SU-DHL-6 (cell line): Measurements from ENCODE around the gene RHBDF2.

Experiments used
- H2AFZ ChIP-seq: fragments of 200-600 bp; sonication (generic); 2 replicates; pipeline ENCODE4 v1.6.1; 2014; ENCODE audit warnings: low read depth, mild to moderate bottlenecking, moderate library complexity, mixed read lengths, antibody characterized with exemption, low read length; ENCODE audit not compliant: severe bottlenecking
- H3F3A ChIP-seq: fragments of 200-600 bp; shearing (Covaris generic); 2 replicates; pipeline ENCODE4 v1.6.0; 2016; ENCODE audit warnings: antibody characterized with exemption, mild to moderate bottlenecking; ENCODE audit not compliant: insufficient read depth
- H3K27ac ChIP-seq: fragments of 200-600 bp; sonication (generic); 2 replicates; pipeline ENCODE4 v1.5.1; 2016; ENCODE audit warnings: low read depth, mild to moderate bottlenecking, low read length, moderate library complexity, mixed read lengths
- H3K27me3 ChIP-seq: fragments of 200-600 bp; sonication (generic), shearing (Covaris generic); 2 replicates; pipeline ENCODE4 v1.6.0; 2014; ENCODE audit warnings: mild to moderate bottlenecking, low read length
- H3K36me3 ChIP-seq: fragments of 200-600 bp; sonication (generic); 2 replicates; pipeline ENCODE4 v1.6.1; 2014; ENCODE audit warnings: mild to moderate bottlenecking, low read length, mixed read lengths
- H3K4me2 ChIP-seq: fragments of 300-600, 200-600 bp; shearing (Covaris generic), sonication (generic); 2 replicates; pipeline ENCODE4 v1.6.0; 2014; ENCODE audit warnings: low read length, low read depth, mild to moderate bottlenecking; ENCODE audit not compliant: poor library complexity, severe bottlenecking
- H3K4me3 ChIP-seq: fragments of 200-600 bp; sonication (generic); 2 replicates; pipeline ENCODE4 v1.5.1; 2014; ENCODE audit warnings: antibody characterized with exemption, low read length, mild to moderate bottlenecking, mixed read lengths; ENCODE audit not compliant: insufficient read depth, poor library complexity, severe bottlenecking
- H3K79me2 ChIP-seq: fragments of 200-600 bp; sonication (generic); 2 replicates; pipeline ENCODE4 v1.6.1; 2014; ENCODE audit warnings: mild to moderate bottlenecking, low read length, moderate library complexity; ENCODE audit not compliant: insufficient read depth
- H3K9ac ChIP-seq: fragments of 200-600 bp; sonication (generic); 2 replicates; pipeline ENCODE4 v1.7.0; 2014; ENCODE audit warnings: mild to moderate bottlenecking, low read length
- H3K9me2 ChIP-seq: fragments of 200-600 bp; sonication (generic); replicated peaks from 2 replicates; pipeline ENCODE4 v1.6.1; 2014; ENCODE audit warnings: low read length; ENCODE audit not compliant: insufficient read depth
- H3K9me3 ChIP-seq: fragments of 200-600 bp; sonication (generic); 2 replicates; pipeline ENCODE4 v1.6.1; 2014; ENCODE audit warnings: low read length, mixed read lengths; ENCODE audit not compliant: insufficient read depth
- H4K20me1 ChIP-seq: fragments of 200-600 bp; sonication (generic); 2 replicates; pipeline ENCODE4 v1.6.1; 2014; ENCODE audit warnings: low read depth, mild to moderate bottlenecking, antibody characterized with exemption, low read length, moderate library complexity, mixed read lengths
- EZH2phosphoT487 ChIP-seq: fragments of 200-600 bp; sonication (generic), shearing (Covaris generic); conservative IDR thresholded peaks from 2 replicates; pipeline ENCODE4 v1.6.1; 2018; ENCODE audit warnings: mild to moderate bottlenecking, antibody characterized with exemption, low read length, moderate library complexity, mixed read lengths
- TF ChIP-seq, protein P1 (sequence below): fragments of 200-600 bp; sonication (generic); IDR thresholded peaks from one replicate; pipeline ENCODE4 v1.5.1; 2017; ENCODE audit warnings: antibody characterized with exemption, mild to moderate bottlenecking, low read length, moderate library complexity; ENCODE audit not compliant: insufficient read depth, poor library complexity, severe bottlenecking

Gene RHBDF2

DNA sequence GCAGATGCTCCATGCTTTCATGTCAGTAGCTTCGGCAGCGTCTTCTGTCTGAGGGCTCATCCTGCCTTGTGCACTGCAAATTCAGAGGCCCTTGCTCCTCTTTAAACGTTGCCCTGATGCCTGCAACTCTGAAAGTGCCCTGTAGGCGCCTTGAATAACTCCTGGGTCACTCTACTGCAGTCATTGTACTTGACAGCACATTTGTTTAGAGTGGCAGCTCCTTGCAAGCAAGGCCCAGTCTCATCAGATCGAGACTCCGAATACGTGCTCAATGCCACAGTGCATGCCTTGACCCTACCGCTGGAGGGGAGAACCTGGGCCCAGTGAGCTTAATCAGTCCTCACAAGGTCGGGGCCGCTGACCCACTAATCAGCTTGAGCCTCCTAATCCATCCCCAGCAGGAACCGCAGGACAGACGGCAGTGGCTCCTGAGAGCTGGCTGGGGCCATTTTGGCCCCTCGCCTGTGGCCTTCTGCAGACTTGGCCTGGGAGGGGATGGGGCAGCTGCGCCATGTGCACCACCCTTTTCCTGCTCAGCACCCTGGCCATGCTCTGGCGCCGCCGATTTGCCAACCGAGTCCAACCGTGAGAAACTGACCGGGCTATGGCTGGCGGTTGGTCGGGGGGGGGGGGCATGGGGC lies 38.5 kb upstream of the RHBDF2 start, which contains the start of gene PRCD:
Gene PRCD (plus strand): TSS at position 414 of the 641 bp plus-strand sequence. CDS start 98 bp downstream, at position 512.
- Histone ChIP-seq H3K27ac (no peak within 1 kb of the TSS), H4K20me1 (no peaks in the 10 kb centered on the region), H3K27me3 (no peaks in the 10 kb centered on the region), H3K9me3 (no peaks in the 10 kb centered on the region), H3K9me2 (no peaks in the 10 kb centered on the region), H3K79me2 (no peaks in the 10 kb centered on the region), H3K4me2 (no peak within 1 kb of the TSS), H3F3A (no peaks in the 10 kb centered on the region), H3K9ac (no peak within 1 kb of the TSS), H3K36me3 (no peaks in the 10 kb centered on the region), H3K4me3 (no peak within 1 kb of the TSS), H2AFZ (no peak within 1 kb of the TSS)
- no peak for TF ChIP-seq EZH2phosphoT487
- TF ChIP-seq, protein P1, sequence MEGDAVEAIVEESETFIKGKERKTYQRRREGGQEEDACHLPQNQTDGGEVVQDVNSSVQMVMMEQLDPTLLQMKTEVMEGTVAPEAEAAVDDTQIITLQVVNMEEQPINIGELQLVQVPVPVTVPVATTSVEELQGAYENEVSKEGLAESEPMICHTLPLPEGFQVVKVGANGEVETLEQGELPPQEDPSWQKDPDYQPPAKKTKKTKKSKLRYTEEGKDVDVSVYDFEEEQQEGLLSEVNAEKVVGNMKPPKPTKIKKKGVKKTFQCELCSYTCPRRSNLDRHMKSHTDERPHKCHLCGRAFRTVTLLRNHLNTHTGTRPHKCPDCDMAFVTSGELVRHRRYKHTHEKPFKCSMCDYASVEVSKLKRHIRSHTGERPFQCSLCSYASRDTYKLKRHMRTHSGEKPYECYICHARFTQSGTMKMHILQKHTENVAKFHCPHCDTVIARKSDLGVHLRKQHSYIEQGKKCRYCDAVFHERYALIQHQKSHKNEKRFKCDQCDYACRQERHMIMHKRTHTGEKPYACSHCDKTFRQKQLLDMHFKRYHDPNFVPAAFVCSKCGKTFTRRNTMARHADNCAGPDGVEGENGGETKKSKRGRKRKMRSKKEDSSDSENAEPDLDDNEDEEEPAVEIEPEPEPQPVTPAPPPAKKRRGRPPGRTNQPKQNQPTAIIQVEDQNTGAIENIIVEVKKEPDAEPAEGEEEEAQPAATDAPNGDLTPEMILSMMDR: no peak

DNA sequence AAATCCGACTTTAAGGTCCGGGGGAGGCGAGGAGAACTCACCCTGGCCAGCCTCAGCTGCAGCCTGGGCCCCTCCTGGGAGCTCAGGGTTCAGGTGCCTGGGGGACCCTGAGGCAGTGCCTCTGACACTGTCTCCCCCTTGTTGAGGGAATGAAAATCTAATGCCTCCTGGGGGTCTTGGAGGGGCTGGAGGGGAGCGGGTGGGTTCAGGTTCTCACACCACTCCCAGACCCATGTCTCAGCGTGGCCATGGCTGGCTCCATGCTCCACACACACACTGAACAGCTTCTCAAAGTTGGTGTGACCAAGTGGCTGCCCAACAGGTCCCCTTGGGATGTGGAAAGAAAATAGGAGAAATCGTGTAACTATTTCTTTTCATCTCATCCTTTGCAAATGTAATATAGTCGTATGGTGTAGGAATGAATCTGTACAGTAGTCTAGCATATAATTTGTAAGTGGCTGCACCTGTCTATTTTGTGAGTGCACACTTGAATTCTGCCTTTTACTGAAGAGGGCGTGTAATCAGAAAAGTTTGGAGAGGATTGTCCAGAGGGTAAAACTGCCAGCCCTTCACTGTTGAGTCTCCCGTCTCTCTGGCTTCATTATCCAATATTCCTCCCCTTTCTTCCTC lies 37.8 kb upstream of the RHBDF2 start:
- no peak overlapping the region for H3K4me2 ChIP-seq
- H3K36me3 ChIP-seq: no peaks in the 10 kb centered on the region
- no peaks in the 10 kb centered on the region for H3K27me3 ChIP-seq
- no peaks in the 10 kb centered on the region for H3K9me2 ChIP-seq
- no peaks in the 10 kb centered on the region for H3K9me3 ChIP-seq
- no peaks in the 10 kb centered on the region for H3K79me2 ChIP-seq
- H3K9ac ChIP-seq: no peak overlapping the region
- H2AFZ ChIP-seq: no peak overlapping the region
- H4K20me1 ChIP-seq: no peaks in the 10 kb centered on the region
- no peaks in the 10 kb centered on the region for H3F3A ChIP-seq
- H3K4me3 ChIP-seq: no peak overlapping the region
- H3K27ac ChIP-seq: no peak overlapping the region
- TF ChIP-seq, protein P1: no peak
- TF ChIP-seq EZH2phosphoT487: no peak

DNA sequence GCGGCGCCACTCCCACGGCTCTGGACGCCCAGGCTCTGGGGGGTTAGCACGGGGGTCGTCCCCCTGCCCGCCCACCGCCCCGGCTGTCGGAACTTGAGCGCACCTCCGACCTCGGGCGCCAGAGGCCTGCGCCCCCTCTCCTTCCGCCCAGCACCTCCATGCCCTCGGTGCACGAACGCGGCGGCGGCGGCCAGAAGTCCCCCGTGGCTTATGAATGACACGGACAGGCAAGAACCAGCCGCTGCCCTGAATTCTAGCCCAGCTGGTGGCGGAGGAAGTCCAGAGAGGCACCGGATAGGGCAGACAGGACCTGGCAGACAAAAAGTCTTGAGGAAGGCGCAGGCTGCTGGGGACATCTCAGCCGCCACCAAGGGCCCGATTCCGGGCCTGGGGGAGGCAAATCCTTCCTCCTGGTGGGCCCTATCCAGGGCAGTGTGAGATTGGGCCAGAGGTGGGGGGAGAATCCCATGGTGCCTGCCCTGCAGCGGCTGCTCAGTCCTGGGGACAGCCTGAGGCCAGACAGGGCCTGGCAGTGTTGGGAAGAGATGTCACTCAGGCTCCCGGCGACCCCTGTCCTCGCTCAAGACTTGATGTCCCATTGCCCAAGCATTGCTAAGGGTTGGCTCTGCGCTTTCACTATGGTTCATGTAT lies 37.2 kb upstream of the RHBDF2 start:
- no peak overlapping the region for H3K4me3 ChIP-seq
- no peaks in the 10 kb centered on the region for H4K20me1 ChIP-seq
- no peak overlapping the region for H2AFZ ChIP-seq
- no peak overlapping the region for H3K4me2 ChIP-seq
- H3K27ac ChIP-seq: no peak overlapping the region
- H3K27me3 ChIP-seq: no peaks in the 10 kb centered on the region
- no peaks in the 10 kb centered on the region for H3K9me3 ChIP-seq
- no peak for TF ChIP-seq EZH2phosphoT487
- TF ChIP-seq, protein P1: no peak
- no peaks in the 10 kb centered on the region for H3K79me2 ChIP-seq
- no peaks in the 10 kb centered on the region for H3K36me3 ChIP-seq
- no peak overlapping the region for H3K9ac ChIP-seq
- H3K9me2 ChIP-seq: no peaks in the 10 kb centered on the region
- no peaks in the 10 kb centered on the region for H3F3A ChIP-seq
